ENCODE data around the gene PLAC9. TPM values are rescaled to one million over a fixed set of nuclear protein-coding genes. Genes with fewer than 3 reads are reported as not detected.

Gene PLAC9
- total and polyA plus RNA-seq, 2 donors, result 7.9 to 9.8 TPM

DNA sequence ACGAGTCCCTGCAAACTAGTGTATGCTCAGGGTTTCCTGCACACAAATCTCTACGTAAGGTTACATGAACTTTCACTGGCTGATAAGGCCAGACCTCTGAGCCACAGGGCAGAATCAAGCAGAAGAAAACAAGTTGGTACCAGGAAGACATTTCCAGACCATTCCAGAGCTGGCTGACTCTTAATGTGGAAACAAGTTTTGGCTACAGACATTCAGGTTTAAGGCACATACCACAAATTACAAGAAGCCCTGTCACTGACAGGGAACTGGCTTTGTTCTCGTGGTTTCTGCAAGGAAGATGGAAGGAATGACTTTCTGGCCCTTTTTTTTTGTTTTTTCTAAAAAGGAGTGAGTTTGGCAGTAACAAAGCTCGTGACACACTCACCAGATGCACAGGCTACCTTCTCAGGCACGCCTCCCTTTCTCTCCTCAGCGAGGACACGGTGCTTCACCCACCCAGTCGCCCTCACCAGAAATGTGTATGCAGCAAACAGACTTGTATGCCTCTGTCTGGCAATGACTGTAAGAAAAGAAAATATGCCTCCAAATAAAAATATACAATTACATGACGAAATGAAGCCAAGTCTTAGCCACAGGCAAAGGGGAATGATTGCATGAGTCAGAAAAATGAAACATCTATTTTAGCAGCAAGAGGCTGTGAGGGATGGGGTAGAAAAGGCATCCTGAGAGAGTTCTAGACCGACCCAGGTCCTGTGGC, 22.6 kb downstream of the PLAC9 start:
- Histone ChIP-seq H3K4me1 (ENCODE audit: control insufficient read depth in 2 of 2, insufficient read depth in 2 of 2, low read length in 2 of 2) (peaks cover 0 to 2% of the 10 kb centered on the region in 2 donors), H3K9me3 (ENCODE audit: control insufficient read depth in 2 of 2, insufficient read depth in 1 of 2, low read length in 1 of 2) (no peaks in the 10 kb centered on the region), H3K4me3 (ENCODE audit: low read length in 2 of 2) (no peak overlapping the region), H3K27me3 (ENCODE audit: control insufficient read depth in 2 of 2, insufficient read depth in 1 of 2, low read length in 1 of 2) (no peaks in the 10 kb centered on the region), H3K36me3 (ENCODE audit: control insufficient read depth in 2 of 2, insufficient read depth in 2 of 2, low read length in 1 of 2) (peaks cover 96 to 97% of the 10 kb centered on the region in 2 donors), H3K27ac (ENCODE audit: low read depth in 1 of 2, low read length in 1 of 2) (no peak overlapping the region)
- 86% methylated on average over 10 of the region's 10 CpGs for WGBS
- no peak for DNase-seq (ENCODE audit: low read depth in 6 of 9, low spot score in 9 of 9)

DNA sequence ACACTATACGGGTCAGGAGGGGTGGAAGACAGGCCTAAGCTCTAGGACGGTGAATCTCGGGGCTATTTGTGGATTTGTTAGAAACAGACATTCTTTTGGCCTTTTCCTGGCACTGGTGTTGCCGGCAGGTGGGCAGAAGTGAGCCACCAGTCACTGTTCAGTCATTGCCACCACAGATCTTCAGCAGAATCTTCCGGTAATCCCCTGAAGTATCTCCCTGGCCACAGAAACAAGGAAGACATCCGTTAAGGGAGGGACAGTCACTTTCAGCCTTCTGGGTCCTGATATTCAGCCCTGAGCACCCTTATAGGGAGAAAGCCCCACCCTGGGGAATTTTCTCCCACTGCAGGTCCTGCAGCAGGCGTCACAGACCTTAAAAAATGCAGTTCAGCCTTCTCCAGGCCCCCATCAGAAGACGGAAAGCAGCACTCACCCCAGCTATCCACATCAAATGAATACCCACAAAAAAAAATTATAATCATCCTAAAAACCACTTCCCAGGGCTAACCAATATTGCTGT, 23.2 kb downstream of the PLAC9 start:
- 91% methylated on average over 8 of the region's 8 CpGs for WGBS
- Histone ChIP-seq H3K4me3 (ENCODE audit: low read length in 2 of 2) (no peak overlapping the region), H3K4me1 (ENCODE audit: control insufficient read depth in 2 of 2, insufficient read depth in 2 of 2, low read length in 2 of 2) (peaks cover 0 to 2% of the 10 kb centered on the region in 2 donors), H3K27ac (ENCODE audit: low read depth in 1 of 2, low read length in 1 of 2) (no peak overlapping the region), H3K9me3 (ENCODE audit: control insufficient read depth in 2 of 2, insufficient read depth in 1 of 2, low read length in 1 of 2) (peaks cover 0 to 1% of the 10 kb centered on the region in 2 donors), H3K36me3 (ENCODE audit: control insufficient read depth in 2 of 2, insufficient read depth in 2 of 2, low read length in 1 of 2) (peaks cover 96 to 98% of the 10 kb centered on the region in 2 donors), H3K27me3 (ENCODE audit: control insufficient read depth in 2 of 2, insufficient read depth in 1 of 2, low read length in 1 of 2) (no peaks in the 10 kb centered on the region)
- no peak for DNase-seq (ENCODE audit: low read depth in 6 of 9, low spot score in 9 of 9)

DNA sequence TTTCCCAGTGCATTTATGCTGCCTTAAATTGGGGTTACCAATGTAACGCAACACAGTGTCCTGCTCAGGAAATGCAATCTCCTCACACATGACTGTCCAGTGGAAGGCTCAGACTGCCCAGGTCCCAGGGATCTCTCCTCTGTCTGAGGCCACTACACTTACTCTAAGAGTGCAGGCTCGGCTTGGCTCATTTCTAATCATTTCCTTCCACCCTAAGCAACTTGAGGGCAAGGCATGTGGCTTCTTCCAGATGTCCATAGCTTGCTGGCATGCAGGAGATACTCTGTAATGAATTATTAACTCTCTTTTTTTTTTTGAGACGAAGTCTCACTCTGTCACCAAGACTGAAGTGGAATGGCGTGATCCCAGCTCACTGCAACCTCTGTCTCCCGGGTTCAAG, 23.7 kb downstream of the PLAC9 start:
- peaks cover 98% of the 10 kb centered on the region in 2 donors for H3K36me3 ChIP-seq (ENCODE audit: control insufficient read depth in 2 of 2, insufficient read depth in 2 of 2, low read length in 1 of 2)
- no peak for DNase-seq (ENCODE audit: low read depth in 6 of 9, low spot score in 9 of 9)
- H3K27ac ChIP-seq (ENCODE audit: low read depth in 1 of 2, low read length in 1 of 2), result no peak overlapping the region
- H3K4me3 ChIP-seq (ENCODE audit: low read length in 2 of 2), result no peak overlapping the region
- H3K9me3 ChIP-seq (ENCODE audit: control insufficient read depth in 2 of 2, insufficient read depth in 1 of 2, low read length in 1 of 2), result peaks cover 0 to 1% of the 10 kb centered on the region in 2 donors
- 96% methylated on average over 5 of the region's 5 CpGs for WGBS
- no peaks in the 10 kb centered on the region for H3K4me1 ChIP-seq (ENCODE audit: control insufficient read depth in 2 of 2, insufficient read depth in 2 of 2, low read length in 2 of 2)
- no peaks in the 10 kb centered on the region for H3K27me3 ChIP-seq (ENCODE audit: control insufficient read depth in 2 of 2, insufficient read depth in 1 of 2, low read length in 1 of 2)

DNA sequence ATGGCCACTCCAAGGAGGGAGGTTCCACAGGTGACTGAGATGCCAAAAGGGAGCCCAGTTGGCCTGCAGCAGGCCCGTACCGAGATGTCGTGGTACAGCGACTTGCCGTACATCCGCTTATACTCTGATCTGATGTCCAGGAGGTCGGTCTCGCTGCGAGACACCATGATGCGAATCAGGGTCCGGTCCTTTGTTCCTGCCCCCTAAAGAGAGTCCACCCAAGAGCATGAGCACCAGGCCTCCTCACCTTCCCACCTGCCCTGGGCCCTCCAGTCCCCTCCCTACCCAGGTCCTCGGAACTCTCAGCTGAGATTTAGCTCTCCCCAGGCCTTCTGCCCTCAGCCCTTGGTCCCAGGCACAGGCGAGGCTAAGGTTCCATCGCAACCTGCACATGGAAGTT, 25.0 kb downstream of the PLAC9 start:
- 99% methylated on average over 14 of the region's 14 CpGs for WGBS
- Histone ChIP-seq H3K4me3 (ENCODE audit: low read length in 2 of 2) (no peak overlapping the region), H3K4me1 (ENCODE audit: control insufficient read depth in 2 of 2, insufficient read depth in 2 of 2, low read length in 2 of 2) (no peaks in the 10 kb centered on the region), H3K9me3 (ENCODE audit: control insufficient read depth in 2 of 2, insufficient read depth in 1 of 2, low read length in 1 of 2) (peaks cover 0 to 1% of the 10 kb centered on the region in 2 donors), H3K36me3 (ENCODE audit: control insufficient read depth in 2 of 2, insufficient read depth in 2 of 2, low read length in 1 of 2) (peaks cover 97 to 98% of the 10 kb centered on the region in 2 donors), H3K27ac (ENCODE audit: low read depth in 1 of 2, low read length in 1 of 2) (no peak overlapping the region), H3K27me3 (ENCODE audit: control insufficient read depth in 2 of 2, insufficient read depth in 1 of 2, low read length in 1 of 2) (no peaks in the 10 kb centered on the region)
- DNase-seq (ENCODE audit: low read depth in 6 of 9, low spot score in 9 of 9), result no peak

DNA sequence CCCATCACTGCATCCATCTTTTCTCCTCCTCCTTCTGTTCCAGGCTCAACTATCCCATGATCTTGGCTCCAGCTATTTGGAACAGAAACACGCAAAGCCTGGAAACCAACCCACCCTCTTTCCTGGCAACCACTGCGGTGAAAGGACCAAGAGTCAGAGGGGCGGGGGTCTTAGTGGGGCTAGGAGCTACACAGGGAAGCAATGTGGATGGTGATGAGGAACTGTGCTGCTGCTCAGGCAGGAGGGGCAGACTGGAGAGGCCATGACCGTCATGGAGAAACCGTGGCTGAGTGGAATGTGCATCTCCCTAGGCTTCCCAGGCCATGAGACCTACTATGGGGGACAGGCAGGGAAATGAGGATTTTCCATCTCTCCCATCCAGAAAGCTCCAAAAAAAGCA, 25.6 kb downstream of the PLAC9 start:
- no peaks in the 10 kb centered on the region for H3K4me1 ChIP-seq (ENCODE audit: control insufficient read depth in 2 of 2, insufficient read depth in 2 of 2, low read length in 2 of 2)
- H3K36me3 ChIP-seq (ENCODE audit: control insufficient read depth in 2 of 2, insufficient read depth in 2 of 2, low read length in 1 of 2), result peaks cover 98 to 99% of the 10 kb centered on the region in 2 donors
- no peak overlapping the region for H3K4me3 ChIP-seq (ENCODE audit: low read length in 2 of 2)
- no peaks in the 10 kb centered on the region for H3K27me3 ChIP-seq (ENCODE audit: control insufficient read depth in 2 of 2, insufficient read depth in 1 of 2, low read length in 1 of 2)
- no peak for DNase-seq (ENCODE audit: low read depth in 6 of 9, low spot score in 9 of 9)
- peak overlapping the region; percentile 30 to 36 for H3K27ac ChIP-seq (ENCODE audit: low read depth in 1 of 2, low read length in 1 of 2)
- WGBS, result 97% methylated on average over 5 of the region's 5 CpGs
- H3K9me3 ChIP-seq (ENCODE audit: control insufficient read depth in 2 of 2, insufficient read depth in 1 of 2, low read length in 1 of 2), result peaks cover 0 to 1% of the 10 kb centered on the region in 2 donors

DNA sequence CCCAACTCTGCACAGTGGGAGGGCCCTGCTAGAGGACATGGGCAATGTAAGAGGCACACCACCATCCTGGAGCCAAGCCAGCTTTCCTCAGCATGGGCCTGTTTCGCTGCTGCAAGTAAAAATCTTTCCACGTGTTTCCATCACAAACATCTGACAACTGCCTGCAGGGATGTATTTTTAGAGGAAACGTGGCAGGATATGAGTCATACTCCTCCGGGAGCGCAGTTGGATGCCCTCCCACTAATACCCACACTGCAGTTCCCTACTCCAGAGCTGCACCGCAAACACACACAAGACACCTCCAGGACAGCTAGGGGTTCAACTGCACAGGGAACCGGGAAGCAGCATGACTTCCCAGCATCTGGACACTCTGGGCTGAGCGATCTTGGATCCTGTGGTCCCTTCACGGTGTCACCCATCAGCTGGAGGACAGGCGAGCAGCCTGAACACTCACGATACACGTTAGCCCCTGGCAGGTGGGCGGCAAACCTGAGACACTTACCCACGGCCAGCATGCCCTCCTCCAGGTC, 26.1 kb downstream of the PLAC9 start:
- DNase-seq (ENCODE audit: low read depth in 6 of 9, low spot score in 9 of 9), result no peak
- H3K27me3 ChIP-seq (ENCODE audit: control insufficient read depth in 2 of 2, insufficient read depth in 1 of 2, low read length in 1 of 2), result no peaks in the 10 kb centered on the region
- WGBS, result 86% methylated on average over 14 of the region's 14 CpGs
- peak overlapping the region in 1 of 2 donors; percentile 55 for H3K27ac ChIP-seq (ENCODE audit: low read depth in 1 of 2, low read length in 1 of 2)
- H3K36me3 ChIP-seq (ENCODE audit: control insufficient read depth in 2 of 2, insufficient read depth in 2 of 2, low read length in 1 of 2), result peaks cover 98 to 100% of the 10 kb centered on the region in 2 donors
- no peak overlapping the region for H3K4me3 ChIP-seq (ENCODE audit: low read length in 2 of 2)
- peaks cover 0 to 1% of the 10 kb centered on the region in 2 donors for H3K9me3 ChIP-seq (ENCODE audit: control insufficient read depth in 2 of 2, insufficient read depth in 1 of 2, low read length in 1 of 2)
- no peaks in the 10 kb centered on the region for H3K4me1 ChIP-seq (ENCODE audit: control insufficient read depth in 2 of 2, insufficient read depth in 2 of 2, low read length in 2 of 2)

DNA sequence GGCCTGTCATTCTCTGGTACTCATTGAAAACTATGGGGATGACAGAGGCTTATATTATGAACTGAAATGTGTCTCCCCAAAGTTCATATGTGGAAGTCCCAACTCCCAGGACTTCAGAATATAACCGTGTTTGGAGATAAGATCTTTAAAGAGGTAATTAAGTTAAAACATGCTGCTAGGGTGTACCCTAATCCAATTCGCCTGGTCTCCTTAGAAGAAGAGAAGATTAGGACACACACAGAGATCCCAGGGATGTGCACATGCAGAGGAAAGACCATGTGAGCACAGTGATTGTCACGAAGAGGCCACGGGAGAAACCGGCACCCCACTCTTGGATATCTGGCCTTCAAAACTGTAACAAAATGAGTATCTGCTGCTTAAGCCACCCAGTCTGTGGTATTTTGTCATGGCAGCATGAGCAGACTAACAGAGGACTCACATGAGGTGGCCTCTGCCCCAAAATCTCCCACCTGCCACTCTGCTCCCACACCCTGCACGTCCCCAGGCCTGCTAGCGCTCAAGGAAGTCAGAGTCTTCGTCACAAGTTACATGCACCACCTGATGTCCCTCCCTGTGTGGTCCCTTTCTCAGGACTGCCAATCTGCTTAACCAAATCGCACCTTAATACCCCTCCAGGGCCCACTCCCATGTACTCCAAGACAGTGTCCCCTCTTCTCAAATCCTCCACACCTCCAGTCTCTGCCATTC, 26.8 kb downstream of the PLAC9 start:
- H3K4me3 ChIP-seq (ENCODE audit: low read length in 2 of 2), result no peak overlapping the region
- H3K27me3 ChIP-seq (ENCODE audit: control insufficient read depth in 2 of 2, insufficient read depth in 1 of 2, low read length in 1 of 2), result no peaks in the 10 kb centered on the region
- no peaks in the 10 kb centered on the region for H3K4me1 ChIP-seq (ENCODE audit: control insufficient read depth in 2 of 2, insufficient read depth in 2 of 2, low read length in 2 of 2)
- 95% methylated on average over 9 of the region's 9 CpGs for WGBS
- H3K27ac ChIP-seq (ENCODE audit: low read depth in 1 of 2, low read length in 1 of 2), result peak overlapping the region in 1 of 2 donors; percentile 8
- H3K9me3 ChIP-seq (ENCODE audit: control insufficient read depth in 2 of 2, insufficient read depth in 1 of 2, low read length in 1 of 2), result peaks cover 0 to 1% of the 10 kb centered on the region in 2 donors
- no peak for DNase-seq (ENCODE audit: low read depth in 6 of 9, low spot score in 9 of 9)
- H3K36me3 ChIP-seq (ENCODE audit: control insufficient read depth in 2 of 2, insufficient read depth in 2 of 2, low read length in 1 of 2), result peaks cover 100% of the 10 kb centered on the region in 2 donors

DNA sequence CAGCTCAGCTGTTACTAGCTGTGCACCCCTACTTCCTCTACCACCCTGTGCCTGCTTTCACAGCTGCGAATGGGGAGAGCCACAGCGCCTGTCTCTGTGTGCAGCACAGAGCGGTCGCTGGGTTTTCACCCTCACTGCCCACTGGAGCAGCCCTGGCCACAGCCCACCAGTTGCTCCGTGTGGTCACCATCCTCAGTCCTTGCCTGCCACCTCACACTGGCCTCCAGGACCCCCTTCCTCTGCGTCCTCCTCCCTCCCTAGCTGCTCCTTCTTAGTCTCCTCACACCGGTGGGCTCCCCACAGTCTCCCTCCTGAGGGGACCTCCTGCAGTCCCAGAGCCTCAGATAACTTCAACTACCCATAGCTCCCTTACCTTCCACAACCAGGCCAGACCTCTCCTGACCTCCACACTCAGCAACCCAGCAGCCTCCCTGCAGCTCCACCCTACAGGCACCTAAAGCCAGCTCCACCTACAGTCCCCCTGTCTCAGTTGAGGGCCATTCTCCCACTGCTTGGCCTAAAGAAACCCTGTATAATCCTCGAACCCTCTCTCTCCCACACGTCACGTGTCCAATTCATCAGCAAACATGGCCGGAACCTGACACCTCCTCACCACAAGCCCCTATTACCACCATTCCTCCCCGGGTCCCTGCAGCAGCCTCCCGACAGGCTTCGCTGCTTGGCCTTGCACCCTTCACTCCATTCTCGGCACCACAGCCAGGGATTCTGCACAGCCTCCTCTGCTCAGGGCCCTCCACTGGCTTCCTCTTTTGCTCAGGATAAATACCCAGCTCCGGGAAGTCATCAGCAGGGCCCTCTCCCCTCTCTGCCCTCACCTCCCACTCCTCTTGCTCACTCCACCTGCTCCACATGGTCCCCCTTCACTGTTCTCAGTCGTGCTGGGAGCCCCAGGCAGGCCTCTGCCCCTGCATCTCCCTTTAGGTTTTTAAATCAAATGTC, 28.1 kb downstream of the PLAC9 start:
- no peaks in the 10 kb centered on the region for H3K27me3 ChIP-seq (ENCODE audit: control insufficient read depth in 2 of 2, insufficient read depth in 1 of 2, low read length in 1 of 2)
- H3K27ac ChIP-seq (ENCODE audit: low read depth in 1 of 2, low read length in 1 of 2), result no peak overlapping the region
- H3K4me1 ChIP-seq (ENCODE audit: control insufficient read depth in 2 of 2, insufficient read depth in 2 of 2, low read length in 2 of 2), result no peaks in the 10 kb centered on the region
- DNase-seq (ENCODE audit: low read depth in 6 of 9, low spot score in 9 of 9), result no peak
- WGBS, result 98% methylated on average over 17 of the region's 17 CpGs
- peaks cover 100% of the 10 kb centered on the region in 2 donors for H3K36me3 ChIP-seq (ENCODE audit: control insufficient read depth in 2 of 2, insufficient read depth in 2 of 2, low read length in 1 of 2)
- H3K9me3 ChIP-seq (ENCODE audit: control insufficient read depth in 2 of 2, insufficient read depth in 1 of 2, low read length in 1 of 2), result peaks cover 0 to 1% of the 10 kb centered on the region in 2 donors
- H3K4me3 ChIP-seq (ENCODE audit: low read length in 2 of 2), result no peak overlapping the region
